HepG2 (cell line): ENCODE results near the gene RILPL1. TPM values are rescaled to one million over a fixed set of nuclear protein-coding genes. Genes with fewer than 3 reads are reported as not detected.

ENCODE experiments used
- ATF4 ChIP-seq, 2 experiments: fragments of 450-650 bp in 1 of 2; sonication (generic) in 1 of 2; formaldehyde crosslinking; IDR thresholded peaks; 2 replicates each; pipeline versions ENCODE4 v1.5.0 to v1.8.0; 2020 to 2022; ENCODE audit warnings: mild to moderate bottlenecking in 1 of 2, missing genetic modification reagents in 1 of 2
- CREB3 ChIP-seq: sonication (generic); formaldehyde crosslinking; IDR thresholded peaks from 2 replicates; pipeline ENCODE4 v1.5.0; 2020; ENCODE audit warnings: missing genetic modification reagents
- E2F2 ChIP-seq: sonication (generic); formaldehyde crosslinking; IDR thresholded peaks from 2 replicates; pipeline ENCODE4 v1.4.0; 2020; ENCODE audit warnings: missing genetic modification reagents, borderline replicate concordance
- FOXC1 ChIP-seq: sonication (generic); formaldehyde crosslinking; IDR thresholded peaks from 2 replicates; pipeline ENCODE4 v1.8.0; 2022; ENCODE audit warnings: mild to moderate bottlenecking, missing genetic modification reagents, borderline replicate concordance
- HDAC6 ChIP-seq: fragments of 200-600 bp; sonication (generic); IDR thresholded peaks from 2 replicates; pipeline ENCODE4 v1.7.0; 2017; ENCODE audit warnings: mild to moderate bottlenecking, antibody characterized with exemption, low read length, low read depth
- KLF12 ChIP-seq: sonication (generic); formaldehyde crosslinking; IDR thresholded peaks from 2 replicates; pipeline ENCODE4 v1.4.0; 2020; ENCODE audit warnings: missing genetic modification reagents, borderline replicate concordance
- MEIS2 ChIP-seq: sonication (generic); formaldehyde crosslinking; IDR thresholded peaks from 2 replicates; pipeline ENCODE4 v1.9.0; 2021; ENCODE audit warnings: mild to moderate bottlenecking, missing genetic modification reagents
- NFAT5 ChIP-seq: sonication (generic); formaldehyde crosslinking; IDR thresholded peaks from 2 replicates; pipeline ENCODE4 v1.4.0; 2020; ENCODE audit warnings: missing genetic modification reagents
- NFKBIZ ChIP-seq: IDR thresholded peaks from 2 replicates; pipeline ENCODE4 v1.6.1; 2018; ENCODE audit warnings: missing genetic modification reagents, missing compliant biosample characterization
- STAT5B ChIP-seq: sonication (generic); formaldehyde crosslinking; IDR thresholded peaks from 2 replicates; pipeline ENCODE4 v1.4.0; 2020; ENCODE audit warnings: missing genetic modification reagents
- TGIF2 ChIP-seq: IDR thresholded peaks from 2 replicates; pipeline ENCODE4 v1.6.1; 2016; ENCODE audit warnings: control low read depth, missing compliant biosample characterization
- ZNF205 ChIP-seq: IDR thresholded peaks from 2 replicates; pipeline ENCODE4 v1.6.1; 2018; ENCODE audit warnings: missing biosample characterization, missing genetic modification reagents
- ZNF576 ChIP-seq: sonication (generic); formaldehyde crosslinking; IDR thresholded peaks from 2 replicates; pipeline ENCODE4 v1.4.0; 2020; ENCODE audit warnings: mild to moderate bottlenecking, missing genetic modification reagents
- ZNF678 ChIP-seq: sonication (generic); formaldehyde crosslinking; IDR thresholded peaks from 2 replicates; pipeline ENCODE4 v1.4.0; 2020; ENCODE audit warnings: mild to moderate bottlenecking, missing genetic modification reagents
- ZNF768 ChIP-seq: sonication (generic); formaldehyde crosslinking; IDR thresholded peaks from 2 replicates; pipeline ENCODE4 v1.4.0; 2020; ENCODE audit warnings: missing genetic modification reagents
- ZNF781 ChIP-seq: sonication (generic); formaldehyde crosslinking; IDR thresholded peaks from 2 replicates; pipeline ENCODE4 v1.5.1; 2020; ENCODE audit warnings: borderline replicate concordance, mild to moderate bottlenecking, missing genetic modification reagents; ENCODE audit errors: not compliant biosample characterization
- polyA plus RNA-seq, 8 experiments: library from polyadenylated mRNA; depleted of rRNA in 3 of 8; stranded (reverse) in 7 of 8; unstranded in 1 of 8; fragments of >200 nt; fragmentation: Illumina TruSeq in 4 of 8; extraction: Trizol in 4 of 8; gene quantifications; 2 replicates each; pipeline versions ENCODE4 v1.2.1 to v1.2.3, GENCODE V29; 2011 to 2016; ENCODE audit warnings: low read depth in 4 of 8, missing spikeins in 1 of 8, mixed read lengths in 1 of 8; ENCODE audit not compliant: insufficient read depth in 1 of 8
- total RNA-seq, 5 experiments: library from RNA; depleted of rRNA; stranded (reverse); fragments of >200 nt; fragmentation: Illumina TruSeq; extraction: Trizol; gene quantifications; 2 replicates each; pipeline ENCODE4 v1.2.3, GENCODE V29; 2016; ENCODE audit warnings: low read depth in 1 of 5

The RILPL1 gene
- total and polyA plus RNA-seq, 2 of the 13 experiments (the other 11 are each of a cell fraction or from before 2014, with no cell fraction given): 5.8 to 28.4 TPM

GRCh38 chr12:123457980-123458779 lies 75.3 kb downstream of the RILPL1 start, which contains the start of gene SNRNP35 (continued):
- TF ChIP-seq NFAT5 (CRISPR knock-in tag) (peak; percentile 44), MEIS2 (no peak; the same call in 1 of the 2 replicates), STAT5B (no peak), E2F2 (peak; percentile 62; the same call in 1 of the 2 replicates), ZNF576 (0 out of 2 replicates have a peak, but pooled peaks have one; percentile 30), HDAC6 (no peak), TGIF2 (CRISPR knock-in tag) (peak; percentile 14; the same call in 1 of the 2 replicates), ZNF205 (CRISPR knock-in tag) (no peak; the same call in 1 of the 2 replicates), CREB3 (CRISPR knock-in tag) (no peak), ZNF768 (CRISPR knock-in tag) (no peak; the same call in 1 of the 2 replicates), ZNF781 (CRISPR knock-in tag) (peak; percentile 21), ZNF678 (0 out of 2 replicates have a peak, but pooled peaks have one; percentile 38), ATF4 (CRISPR knock-in tag; IDR thresholded peaks at IDR 0.05) (peak in 1 of 2 experiments; percentile 30; a peak in 1 of 4 replicates), FOXC1 (CRISPR knock-in tag) (peak; percentile 92; the same call in 1 of the 2 replicates), KLF12 (CRISPR knock-in tag) (peak; percentile 62; the same call in 1 of the 2 replicates), NFKBIZ (CRISPR knock-in tag) (no peak)
